ENCODE data around the gene RANBP1.

Gene RANBP1

DNA sequence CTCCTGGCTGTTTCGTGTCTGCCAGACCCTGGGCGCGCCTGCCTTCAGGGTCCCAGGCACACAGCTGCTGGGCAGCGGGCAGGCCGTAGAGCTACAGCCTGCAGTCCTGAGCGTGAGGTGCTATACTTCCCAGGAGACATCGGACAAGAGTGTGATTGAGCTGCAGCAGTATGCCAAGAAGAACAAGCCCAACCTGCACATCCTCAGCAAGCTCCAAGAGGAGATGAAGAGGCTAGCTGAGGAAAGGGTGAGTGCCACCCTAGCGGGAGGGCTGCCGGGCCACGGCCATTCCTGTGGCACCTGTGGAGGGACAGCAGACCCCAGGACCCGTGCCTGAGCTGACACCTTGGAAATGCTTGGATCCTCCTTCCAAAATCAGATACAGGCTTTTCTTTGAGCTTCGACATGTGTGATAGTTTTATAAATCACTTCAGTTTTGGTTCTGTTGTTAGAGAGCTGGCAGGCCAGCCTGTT, 7.1 kb upstream of the RANBP1 start:
- DNase-seq (ENCODE audit: low spot score): no peak

DNA sequence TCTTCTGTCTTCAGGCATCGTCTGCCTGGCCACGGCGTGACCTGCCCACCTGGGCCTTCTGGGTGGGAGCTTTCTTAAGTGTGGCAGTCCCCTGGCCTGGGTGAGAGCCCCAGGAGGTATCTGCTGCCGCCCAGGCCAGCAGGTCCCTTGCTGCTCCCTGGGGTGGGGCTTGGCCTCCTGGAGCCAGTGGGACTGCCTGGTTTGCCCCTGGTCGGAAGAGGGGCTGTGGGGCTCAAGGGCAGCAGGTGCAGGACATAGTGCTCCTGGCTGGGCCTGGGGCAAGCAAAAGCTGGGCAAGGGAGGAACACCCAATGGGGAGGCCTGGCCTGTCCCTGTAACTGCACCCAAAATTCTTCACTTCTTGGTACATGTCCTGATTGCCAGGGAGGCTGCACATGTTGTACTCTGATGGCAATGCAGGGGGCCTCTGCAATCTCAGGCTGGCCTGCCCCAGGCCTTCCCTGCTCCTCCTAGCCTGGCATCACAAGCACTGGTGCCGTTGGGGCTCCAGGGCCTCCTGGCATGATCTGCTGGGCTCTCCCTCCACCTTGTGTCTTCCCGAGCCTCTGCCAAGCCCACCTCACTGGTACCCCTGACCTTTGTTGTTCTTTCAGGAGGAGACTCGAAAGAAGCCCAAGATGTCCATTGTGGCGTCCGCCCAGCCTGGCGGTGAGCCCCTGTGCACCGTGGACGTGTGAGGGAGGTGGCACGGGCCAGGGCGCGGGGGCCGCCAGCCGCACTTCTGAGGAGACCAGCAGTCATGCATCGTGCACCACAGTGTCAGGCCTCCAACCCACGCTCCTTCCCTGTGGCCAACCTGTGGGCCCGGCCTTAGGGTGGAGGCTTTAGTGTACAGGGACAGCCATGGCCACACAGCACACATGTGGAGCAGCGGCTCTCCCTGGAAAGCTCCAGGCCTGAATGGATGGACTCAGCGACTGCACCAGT, 6.2 kb upstream of the RANBP1 start:
- no peak for DNase-seq (ENCODE audit: low spot score)

DNA sequence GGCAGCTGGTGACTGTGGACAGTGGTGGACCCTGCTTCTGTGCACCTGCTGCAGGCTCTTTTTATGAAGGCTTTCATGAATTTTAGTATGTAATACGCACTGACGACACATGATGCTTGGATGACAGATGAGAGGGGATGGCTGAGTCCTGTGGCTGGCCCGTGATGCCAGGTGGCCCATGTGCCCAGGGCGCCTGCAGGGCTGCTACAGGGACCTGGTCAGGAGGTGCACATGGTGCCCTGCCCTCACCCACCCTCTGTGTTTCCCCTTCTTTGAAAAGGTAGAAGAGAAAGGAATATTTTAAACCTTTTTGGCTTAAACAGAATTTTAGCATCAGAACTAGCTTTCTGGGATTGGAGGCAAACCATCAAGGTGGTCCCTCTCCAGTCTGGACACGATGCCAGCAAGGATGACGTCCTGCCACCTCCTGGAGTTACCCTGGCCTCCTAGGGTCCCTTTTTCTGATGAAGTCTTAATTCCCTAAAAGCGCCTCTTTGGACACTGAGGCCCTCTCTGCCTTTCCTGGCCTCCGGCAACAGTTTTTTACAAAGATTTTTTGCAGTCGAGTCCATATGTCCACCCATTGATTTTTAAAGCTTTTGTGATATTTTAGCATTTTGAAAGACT, 5.4 kb upstream of the RANBP1 start:
- no peak for DNase-seq (ENCODE audit: low spot score)

DNA sequence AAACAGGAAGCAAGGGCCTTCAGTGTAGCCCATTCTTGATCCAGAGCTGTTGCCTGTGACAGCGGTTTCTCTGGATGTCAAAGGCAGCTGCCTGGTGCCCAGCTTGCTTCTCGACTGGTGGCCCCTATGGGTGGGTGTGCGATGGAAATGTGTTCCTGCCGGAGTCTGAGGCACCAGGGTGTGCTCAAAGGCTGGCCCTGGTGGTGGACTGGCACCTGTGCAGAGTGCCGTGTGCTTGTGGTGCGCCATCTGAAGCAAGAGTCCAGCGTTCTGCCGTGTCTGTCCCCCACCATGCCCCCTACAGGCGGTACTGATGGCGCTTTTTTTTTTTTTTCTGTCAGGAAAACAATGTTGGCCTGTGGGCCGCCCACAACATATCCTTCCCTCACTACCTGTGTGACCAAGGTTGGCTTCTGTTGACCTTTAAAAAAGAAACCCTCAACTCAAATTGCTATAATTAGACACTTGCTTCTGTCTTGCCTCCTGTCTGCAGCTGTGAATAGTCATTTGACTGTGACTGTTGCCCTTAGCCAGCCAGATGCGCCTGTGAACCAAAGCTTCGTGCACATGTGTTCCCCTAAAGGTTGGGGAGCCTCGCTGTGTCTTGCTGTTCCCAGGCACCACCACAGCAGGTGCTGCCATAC, 4.7 kb upstream of the RANBP1 start:
- DNase-seq (ENCODE audit: low spot score): peak; percentile 54

DNA sequence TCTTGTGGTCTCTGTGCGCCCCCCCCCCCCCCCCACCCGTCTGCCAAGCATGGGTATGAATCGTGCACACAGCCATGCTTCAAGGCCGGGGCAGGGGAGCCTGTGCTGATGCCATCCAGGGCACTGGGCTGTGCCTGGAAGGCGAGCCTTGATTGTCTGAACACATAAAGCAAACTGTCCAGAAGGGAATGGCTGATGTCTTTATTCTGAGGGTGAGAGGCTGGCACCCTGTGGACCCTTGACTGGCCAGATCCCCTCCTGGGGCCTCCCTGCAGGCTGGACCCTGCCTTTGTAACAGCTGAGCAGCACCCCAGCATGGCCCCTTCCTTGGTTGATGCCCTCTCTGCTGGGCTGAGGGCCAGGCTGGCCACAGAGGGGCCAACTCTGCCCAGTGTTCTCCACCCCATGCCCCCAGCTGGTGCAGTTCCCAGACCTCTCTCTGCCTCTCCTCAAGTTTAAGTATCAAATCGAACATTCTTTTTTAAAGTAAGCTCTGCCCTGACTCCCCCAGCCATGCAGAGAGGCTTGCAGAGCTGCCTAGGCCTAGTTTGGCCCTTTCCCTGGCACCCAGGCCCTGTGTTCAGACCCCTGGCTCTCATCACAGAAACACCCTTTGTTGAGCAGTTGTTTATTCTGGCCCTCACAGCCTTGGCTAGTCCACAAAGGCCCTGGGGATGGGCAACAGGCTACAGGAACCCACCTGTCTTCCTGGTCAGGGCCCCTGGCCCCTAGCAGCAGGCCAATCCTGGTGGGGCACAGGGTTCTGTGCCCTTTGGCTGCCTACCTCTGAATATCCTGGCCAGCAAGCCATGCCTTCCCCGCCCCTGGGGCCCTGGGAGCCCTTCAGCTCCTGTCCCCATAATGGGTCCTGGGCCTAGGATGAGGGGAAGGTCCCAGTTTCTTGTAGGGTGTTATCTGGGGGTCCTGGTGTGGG, 3.9 kb upstream of the RANBP1 start:
- no peak for DNase-seq (ENCODE audit: low spot score)

DNA sequence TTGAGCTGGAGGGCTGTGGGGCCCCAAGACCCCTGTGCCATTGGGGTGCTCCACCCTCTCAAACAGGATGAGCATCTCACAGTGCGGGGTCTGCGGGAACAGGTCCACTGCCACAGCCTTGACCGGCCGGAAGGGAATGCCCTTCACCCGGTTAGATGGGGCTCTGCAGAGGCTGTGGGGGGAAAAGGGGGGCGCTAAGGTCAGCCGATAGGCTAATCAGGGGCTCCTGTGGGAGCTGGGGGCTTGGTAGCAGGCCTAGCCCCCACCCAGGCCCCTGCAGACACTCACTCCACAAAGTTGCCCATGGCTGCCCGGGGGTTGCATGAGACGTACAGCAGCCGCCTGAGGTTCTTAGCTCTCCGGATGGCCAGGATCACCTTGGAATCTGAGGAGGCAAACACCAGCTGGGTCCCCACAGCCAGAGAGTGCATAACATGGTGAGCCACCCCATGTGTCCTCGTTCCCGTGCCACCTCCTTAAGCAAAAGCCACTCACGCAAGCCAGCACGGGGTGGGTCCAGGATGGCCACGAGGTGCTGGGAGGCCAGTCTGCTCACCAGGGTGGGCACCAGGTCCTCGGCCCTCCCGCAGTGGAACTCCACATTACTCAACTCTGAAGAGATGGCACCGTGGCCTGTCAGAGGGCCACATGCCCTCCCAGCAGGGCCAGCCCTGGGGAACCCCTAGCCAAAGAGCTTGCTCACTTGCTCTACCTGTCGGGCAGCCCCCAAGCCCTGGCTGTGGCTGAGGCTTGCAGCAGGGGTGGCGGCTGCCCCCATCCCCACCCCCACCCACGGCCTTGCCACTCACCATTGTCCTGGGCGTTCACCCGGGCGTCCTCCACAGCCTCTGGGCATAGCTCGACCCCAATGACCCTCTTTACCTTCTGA, 3.0 kb upstream of the RANBP1 start:
- no peak for DNase-seq (ENCODE audit: low spot score)

DNA sequence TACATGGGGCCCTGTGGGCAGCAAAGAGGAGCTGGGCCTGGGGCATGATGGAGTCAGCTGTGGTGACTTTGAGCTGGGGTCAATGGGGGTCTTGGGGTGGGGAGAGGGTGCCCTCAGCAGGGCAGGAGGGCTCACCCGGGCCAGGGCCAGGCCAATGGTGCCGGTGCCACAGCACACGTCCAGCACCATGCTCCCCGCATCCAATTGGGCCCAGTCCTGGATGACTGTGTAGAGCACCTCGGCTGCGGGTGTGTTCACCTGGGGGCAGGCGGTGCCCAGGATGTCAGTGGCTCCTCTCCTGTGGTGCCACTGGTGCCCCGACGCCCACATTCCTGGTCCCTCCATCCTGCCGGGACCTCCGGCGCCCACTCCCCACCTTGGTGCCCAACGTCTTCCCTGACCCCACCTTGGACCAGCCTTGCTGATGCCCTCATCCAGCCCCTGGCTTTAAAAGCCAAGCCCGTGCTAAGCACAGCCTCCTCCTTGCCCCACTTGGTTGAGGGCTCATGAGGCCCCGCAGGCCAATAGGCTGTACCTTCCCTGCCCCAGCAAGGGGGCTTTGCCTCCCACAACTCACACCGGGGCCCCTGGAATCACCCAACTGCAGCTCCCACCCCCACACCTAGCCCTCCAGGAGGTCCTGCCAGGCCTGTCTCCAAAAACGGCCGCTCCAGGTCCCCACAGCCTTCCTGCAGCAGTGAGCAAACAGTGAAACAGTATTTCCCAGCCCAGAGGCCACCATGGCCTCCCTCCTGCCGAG, 2.2 kb upstream of the RANBP1 start:
- no peak for DNase-seq (ENCODE audit: low spot score)

DNA sequence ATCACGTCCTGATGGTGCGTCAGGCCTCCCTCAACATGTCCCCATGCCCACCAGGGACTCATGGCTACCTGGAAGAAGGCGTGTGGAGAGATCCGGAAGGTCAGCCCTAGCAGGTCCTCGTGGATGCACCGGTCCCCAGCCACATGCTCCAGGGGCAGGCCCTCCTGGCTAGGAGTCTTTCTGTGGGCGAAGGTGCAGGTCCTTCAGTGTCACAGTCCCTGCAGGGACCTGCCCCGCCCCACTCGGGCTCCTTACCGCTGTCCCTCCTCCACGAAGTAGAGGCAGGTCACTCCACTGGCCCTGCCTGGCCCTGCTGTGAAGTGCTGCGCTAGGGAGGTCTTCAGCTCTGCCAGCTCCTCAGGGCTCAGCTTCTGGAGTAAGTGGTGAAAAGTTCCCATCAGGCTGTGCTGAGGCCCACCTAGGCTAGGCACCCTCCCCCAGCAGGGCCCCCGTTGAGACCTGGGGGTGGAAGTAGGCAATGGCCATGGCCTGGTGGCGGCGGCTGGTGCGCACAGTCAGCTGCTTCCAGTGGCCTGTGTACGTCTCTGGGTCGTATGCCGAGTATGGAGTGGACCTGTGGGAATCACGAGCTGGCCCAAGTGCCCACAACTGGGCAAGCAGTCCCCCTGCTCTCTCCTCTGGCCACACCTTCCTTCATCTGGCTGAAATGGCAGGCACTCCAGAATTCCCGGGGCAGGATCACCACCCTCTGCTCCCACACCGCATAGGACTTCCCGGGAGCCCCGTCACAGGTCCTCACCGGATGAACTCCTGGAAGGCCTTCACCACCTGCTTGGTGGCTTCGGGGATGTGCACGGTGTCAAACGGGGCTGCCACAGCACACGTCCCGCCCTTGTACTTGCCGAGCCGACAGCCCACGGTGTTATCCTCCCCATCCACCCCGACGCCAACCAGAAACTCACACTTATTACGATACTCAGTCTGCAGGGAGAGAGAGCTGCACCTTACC, 1.1 kb upstream of the RANBP1 start:
- no peak for DNase-seq (ENCODE audit: low spot score)

DNA sequence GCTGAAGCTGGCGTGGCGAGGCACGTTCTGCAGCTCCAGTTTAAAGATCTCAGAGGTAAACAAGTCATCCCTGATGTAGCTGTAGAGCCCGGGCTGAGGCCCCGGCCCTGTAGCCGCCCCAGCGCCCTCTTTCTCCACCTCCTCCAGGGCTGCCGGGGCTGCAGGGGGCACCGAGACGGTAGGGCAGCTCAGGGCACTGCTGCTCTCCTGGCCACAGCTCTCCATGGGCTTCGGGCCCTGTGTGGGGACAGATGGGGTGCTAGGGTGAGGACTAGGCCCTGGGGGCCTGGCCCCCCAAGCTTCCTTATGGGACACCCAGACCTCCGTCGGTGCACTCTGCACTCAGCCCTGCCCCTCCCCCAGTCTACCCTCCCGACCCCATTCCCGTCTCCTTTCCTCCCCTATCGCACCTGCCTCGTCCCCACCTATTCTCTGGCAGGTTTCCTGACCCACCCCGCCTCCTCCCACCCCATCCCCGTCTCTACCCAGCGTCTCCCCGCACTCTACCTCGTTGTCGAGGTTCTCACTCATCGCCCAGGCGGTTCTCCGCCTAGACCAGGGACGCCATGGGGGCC, 559 bp downstream of the RANBP1 start:
- no peak for DNase-seq (ENCODE audit: low spot score)

DNA sequence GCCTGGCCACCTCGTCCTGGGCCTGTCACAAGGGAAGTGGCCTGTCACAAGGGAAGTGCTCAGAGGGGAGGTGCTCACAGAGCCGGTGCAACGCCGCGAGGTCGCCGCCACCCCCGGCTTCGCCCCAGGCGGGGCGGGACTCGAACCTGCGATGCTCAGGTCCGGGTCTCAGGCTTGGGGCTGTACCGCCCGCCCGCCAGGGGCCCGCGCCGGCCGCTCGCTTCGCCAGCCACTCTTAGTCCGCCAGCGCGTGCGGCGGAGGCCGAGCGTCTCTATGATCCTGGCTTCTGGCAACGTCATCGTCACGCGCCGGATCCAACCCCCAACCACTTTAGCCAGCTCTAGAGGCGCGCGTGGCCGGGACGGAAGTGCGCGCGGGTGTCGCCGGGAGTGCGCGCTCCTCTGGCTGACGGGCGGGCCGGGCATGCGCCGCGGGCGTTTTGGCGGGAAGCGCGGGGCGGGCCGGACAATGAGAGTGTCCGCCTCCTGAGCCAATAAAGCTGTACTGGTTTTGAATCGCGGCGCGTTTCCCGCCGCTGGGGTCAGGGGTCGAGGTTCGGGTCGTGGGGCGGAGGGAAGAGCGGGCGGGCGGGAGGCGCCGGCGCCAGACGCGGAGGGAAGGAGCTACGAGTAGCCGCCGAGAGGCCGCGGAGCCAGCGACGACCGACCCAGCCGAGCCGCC, 1.2 kb downstream of the RANBP1 start, which contains the start of gene TRMT2A:
TRMT2A (minus strand) TSS at position 276 of the 682 bp plus-strand sequence. CDS start 320 bp downstream, outside the sequence.
- peak; percentile 100 for DNase-seq (ENCODE audit: low spot score)

DNA sequence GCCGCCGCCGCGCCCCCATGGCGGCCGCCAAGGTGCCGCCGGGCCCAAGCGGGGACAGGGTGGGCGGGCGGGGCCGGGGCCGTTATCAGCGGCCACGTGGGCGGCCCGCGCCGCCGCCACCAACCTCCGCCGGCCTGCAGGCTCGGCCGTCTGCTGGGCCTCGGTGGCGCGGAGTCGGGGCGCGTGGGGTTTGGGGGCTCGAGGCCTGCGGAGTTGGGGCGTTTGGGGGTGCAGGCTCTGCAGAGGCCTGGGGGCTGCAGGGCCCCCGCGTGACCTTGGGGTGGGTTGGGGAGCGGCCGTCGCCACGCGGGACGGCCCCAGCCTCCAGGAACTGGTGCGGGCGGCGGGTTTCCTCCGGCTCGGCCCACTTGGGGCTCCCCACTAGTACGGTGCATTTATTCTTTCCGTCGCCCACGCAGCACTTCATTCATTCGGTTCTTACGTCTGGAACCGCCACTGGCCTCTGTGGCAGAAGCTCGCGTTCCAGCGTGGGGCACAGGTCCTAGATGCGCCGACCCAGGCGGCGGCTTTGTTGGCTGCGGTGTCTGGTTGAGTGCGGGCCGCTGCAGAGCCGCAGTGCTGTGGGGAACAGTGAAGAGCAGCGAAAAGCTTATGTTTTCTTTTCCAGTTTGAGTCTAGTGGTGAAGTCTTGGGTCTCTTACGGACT, 1.9 kb downstream of the RANBP1 start:
- DNase-seq (ENCODE audit: low spot score): peak; percentile 55

DNA sequence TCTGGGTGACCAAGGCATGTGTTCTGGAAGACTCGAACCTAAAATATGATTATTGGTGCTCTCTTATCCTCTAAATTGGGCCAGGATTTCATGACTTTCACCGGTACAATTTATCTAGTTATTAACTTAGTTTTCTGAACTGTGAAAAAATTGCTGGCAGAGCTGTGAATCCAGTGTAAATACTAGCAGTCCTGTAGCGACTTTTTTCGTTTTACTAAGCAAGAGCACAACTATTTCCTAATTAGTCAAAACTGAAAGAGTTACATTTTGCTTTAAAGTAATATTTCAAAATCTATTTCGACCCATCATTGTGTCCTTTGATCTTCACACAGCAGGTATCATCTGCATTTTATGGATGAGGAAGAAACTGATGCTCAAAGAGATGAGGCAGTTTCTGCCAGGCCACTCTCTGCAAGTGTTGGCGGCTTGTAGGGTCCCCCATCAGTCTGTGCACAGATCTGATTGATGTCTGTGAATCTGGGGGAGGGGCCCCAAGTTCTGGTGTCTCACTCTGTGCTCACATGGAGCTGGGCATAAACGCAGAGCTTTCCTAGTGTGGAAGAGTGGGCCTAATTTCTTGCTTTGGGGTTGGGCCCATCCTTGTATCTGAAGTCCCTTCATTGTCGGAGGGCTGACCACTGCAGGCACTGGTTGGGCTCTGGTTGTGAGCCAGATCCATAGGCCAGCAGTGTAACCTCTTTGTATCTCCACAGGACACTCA, 2.6 kb downstream of the RANBP1 start:
- DNase-seq (ENCODE audit: low spot score): no peak

DNA sequence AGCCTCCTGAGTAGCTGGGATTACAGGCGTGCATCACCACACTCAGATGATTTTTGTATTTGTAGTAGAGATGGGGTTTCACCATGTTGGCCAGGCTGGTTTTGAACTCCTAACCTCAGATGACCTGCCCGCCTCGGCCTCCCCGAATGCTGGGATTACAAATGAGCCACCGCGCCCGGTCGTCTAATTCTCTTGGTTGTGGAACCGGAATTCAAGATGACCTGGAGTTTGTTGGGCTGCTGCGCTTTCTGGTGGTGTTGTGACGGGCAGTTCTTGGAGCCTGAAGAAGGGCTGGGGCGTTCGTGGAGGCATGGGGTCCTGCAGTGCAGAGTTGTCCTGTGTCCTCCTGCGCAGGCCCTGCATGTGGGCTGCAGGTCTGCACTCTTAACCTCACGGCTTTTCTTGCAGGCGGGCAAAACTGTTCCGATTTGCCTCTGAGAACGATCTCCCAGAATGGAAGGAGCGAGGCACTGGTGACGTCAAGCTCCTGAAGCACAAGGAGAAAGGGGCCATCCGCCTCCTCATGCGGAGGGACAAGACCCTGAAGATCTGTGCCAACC, 6.0 kb downstream of the RANBP1 start:
- no peak for DNase-seq (ENCODE audit: low spot score)

DNA sequence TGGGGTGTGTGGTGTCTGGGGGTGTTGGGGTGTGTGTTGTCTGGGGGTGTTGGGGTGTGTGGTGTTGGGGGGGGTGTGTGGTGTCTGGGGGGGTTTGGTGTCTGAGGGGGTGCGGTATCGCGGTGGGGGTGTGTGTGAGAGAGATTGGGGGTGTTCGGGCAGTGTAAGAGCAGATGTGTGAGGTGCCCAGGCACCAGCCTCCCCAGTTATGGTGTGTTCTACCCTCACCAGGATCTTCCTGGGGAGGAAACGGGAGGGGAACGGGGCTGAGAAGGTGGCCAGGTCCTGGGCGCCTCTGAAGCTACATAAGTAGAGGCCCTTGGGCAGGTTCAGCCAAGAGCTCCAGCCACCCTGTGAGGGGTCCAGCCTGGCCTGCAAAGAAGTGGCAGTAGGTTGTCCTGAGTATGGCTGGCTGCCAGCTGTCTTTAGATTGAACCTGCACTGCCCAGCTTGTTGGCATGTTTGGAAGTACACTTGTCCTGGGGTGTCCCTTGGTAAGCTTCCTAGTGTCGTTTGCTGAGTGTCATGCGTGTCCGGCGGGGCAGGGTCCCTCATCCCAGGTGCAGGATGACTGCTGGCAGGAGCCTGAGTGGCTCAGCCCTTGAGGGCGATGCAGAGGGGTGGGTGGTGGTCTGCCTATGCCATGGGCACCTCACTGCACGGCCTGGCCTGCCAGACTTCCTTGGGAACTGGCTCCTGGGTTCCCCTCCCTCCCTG, 7.6 kb downstream of the RANBP1 start:
- no peak for DNase-seq (ENCODE audit: low spot score)

DNA sequence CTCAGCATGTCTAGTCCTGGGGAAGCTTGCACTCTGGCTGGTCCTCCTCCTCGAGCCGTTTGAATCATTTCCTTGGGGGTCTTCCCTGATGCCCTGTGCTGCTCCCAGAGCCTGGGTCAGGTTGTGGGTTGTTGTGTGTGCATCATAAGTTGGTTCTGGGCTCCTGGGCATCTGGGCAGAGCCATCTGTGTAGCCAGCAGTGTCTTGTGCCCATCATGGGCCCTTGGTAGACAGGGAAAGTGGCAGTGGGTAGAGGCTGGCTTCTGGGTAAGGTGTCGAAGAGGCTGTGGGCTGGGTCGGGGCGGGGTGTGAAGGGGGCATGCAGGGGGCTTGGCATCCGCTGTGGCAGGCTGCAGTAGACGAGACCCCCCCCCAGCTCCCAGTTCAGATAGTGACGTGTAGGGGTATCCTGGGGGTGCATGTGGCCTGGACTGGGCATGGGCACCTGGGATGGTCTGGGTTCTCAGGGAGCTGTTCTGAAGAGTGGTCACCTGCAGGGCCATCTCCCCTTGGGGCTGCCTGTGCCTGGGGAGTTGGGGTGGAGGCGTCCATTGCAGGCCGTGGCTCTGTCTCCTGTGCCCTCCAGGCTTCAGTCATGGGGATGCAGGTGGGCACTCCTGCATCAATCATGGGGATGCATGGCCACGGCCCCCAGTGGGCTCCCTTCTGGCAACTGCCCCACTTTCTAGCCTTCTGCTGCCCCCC, 8.3 kb downstream of the RANBP1 start:
- no peak for DNase-seq (ENCODE audit: low spot score)
